ENCODE measurements around the gene GNAS.

GNAS gene

GRCh38 chr20:58869662-58870227 is 17.2 kb downstream of the GNAS start:
- H3K27ac ChIP-seq = no peak overlapping the region
- TF ChIP-seq, protein P1, sequence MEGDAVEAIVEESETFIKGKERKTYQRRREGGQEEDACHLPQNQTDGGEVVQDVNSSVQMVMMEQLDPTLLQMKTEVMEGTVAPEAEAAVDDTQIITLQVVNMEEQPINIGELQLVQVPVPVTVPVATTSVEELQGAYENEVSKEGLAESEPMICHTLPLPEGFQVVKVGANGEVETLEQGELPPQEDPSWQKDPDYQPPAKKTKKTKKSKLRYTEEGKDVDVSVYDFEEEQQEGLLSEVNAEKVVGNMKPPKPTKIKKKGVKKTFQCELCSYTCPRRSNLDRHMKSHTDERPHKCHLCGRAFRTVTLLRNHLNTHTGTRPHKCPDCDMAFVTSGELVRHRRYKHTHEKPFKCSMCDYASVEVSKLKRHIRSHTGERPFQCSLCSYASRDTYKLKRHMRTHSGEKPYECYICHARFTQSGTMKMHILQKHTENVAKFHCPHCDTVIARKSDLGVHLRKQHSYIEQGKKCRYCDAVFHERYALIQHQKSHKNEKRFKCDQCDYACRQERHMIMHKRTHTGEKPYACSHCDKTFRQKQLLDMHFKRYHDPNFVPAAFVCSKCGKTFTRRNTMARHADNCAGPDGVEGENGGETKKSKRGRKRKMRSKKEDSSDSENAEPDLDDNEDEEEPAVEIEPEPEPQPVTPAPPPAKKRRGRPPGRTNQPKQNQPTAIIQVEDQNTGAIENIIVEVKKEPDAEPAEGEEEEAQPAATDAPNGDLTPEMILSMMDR (conservative IDR thresholded peaks at IDR 0.05) = no peak

DNA sequence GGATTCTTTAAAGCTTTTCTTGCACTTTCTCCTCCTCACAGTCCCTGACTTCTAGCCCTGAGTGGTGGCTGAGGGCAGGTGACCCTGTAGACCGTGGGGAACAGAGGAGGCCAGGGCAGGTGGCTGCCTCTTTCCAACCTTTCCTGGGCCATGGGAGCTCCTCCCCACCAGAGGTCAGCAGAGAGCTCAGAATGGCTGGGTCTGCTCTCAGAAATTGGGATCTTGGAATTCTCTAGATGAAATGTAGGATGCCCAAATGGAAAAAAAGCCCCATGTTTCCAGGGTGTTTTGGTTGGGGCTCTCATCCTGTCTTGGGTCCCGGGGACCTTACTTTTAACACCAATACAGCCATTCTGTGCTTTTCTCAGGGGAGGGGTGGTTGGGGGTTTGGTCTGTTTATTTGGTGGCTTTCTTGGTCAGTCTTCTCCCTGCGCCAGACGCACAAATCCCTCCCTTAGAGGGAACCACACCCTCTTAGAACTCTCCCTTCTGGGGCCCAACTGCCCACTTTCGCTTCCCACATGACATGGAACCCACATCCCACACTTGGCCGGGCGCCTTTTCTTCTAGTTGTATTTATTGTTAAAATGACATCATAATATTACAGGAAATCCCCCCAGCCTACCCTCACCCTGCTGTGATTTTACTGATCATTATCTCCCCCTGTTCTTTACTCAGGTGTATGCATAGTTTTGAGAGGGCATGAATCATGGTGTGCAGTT is 17.9 kb downstream of the GNAS start:
- TF ChIP-seq, protein P1 (conservative IDR thresholded peaks at IDR 0.05) = peak; percentile 96
- H3K27ac ChIP-seq = no peak overlapping the region

DNA sequence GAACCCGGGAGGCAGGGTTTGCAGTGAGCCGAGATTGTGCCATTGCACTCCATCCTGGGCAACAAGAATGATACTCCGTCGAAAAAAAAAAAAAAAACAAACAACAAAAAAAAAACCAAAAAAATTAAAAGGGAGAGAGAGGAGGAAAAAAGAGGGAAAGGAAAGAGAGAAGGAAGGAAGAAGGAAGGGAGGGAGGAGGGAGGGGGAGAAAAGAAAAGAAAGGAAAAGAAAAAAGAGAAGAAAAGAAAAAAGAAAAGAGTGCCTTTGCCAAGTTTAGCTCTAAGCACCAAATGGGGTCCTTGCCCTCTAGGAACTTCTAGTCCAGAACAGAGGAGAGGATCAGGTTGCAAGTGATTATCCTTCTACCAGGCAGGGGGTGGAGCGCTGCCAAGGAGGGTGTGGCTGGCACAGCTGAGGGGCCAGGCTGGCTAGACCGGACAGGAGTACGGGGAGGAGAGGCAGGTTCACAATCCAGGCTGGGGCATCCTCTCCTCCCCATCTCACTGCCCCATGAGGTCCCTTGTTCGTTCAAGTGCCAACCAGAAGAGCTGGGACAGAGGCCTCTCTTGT is 19.1 kb downstream of the GNAS start:
- TF ChIP-seq, protein P1 (conservative IDR thresholded peaks at IDR 0.05) = no peak
- no peak overlapping the region for H3K27ac ChIP-seq

DNA sequence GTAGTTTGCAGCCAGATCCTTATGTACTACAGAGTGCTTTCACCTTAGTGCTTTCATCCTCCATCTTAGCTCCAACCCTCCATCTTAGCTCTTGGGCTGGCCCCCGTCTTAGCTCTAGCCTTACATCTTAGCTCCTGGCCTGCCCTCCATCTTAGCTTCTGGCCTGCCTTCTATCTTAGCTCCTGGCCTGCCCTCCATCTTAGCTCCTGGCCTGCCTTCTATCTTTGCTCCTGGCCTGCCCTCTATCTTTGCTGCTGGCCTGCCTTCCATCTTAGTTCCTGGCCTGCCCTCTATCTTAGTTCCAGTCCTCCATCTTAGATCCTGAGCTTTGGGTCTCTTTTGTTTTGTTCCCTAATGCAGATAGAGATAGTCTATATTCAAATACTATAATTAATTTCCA is 22.0 kb downstream of the GNAS start:
- no peak overlapping the region for H3K27ac ChIP-seq
- TF ChIP-seq, protein P1 (conservative IDR thresholded peaks at IDR 0.05) = no peak

GRCh38 chr20:58875111-58875510 is 22.6 kb downstream of the GNAS start:
- TF ChIP-seq, protein P1 (conservative IDR thresholded peaks at IDR 0.05) = no peak
- H3K27ac ChIP-seq = no peak overlapping the region

DNA sequence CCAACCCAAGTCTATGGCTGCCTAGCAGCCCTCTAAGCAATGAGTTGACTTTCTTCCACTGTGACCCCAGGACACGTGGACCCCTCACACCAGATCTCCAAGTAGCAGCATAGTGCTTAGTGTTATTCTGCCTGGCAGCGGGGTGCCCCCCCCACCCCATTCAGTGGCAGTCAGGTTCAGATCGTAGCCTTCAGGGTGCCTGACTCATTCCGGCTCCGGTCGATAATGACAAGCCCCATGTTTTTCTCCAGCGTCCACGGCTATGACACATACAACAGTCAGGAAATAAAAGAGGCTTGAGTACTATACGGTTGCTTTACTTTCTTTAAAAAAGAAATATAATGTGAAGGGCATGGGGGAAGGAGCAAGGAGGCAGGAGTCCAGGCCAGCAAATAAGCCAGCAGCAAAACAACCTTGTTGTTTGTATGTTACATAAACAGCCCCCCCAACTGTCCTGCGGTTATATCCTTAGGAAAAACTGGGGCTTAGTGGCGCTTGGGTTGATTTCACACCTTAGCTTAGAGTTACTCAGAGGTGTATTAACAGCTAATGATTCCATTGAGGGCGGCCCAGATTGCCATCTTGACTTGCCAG is 23.1 kb downstream of the GNAS start:
- no peak overlapping the region for H3K27ac ChIP-seq
- TF ChIP-seq, protein P1 (conservative IDR thresholded peaks at IDR 0.05) = no peak

GRCh38 chr20:58876437-58876836 is 23.9 kb downstream of the GNAS start:
- TF ChIP-seq, protein P1 (conservative IDR thresholded peaks at IDR 0.05) = no peak
- H3K27ac ChIP-seq = no peak overlapping the region
